Natural killer cell (primary cell): ENCODE measurements around the gene SLC7A4. TPM values are rescaled to one million over a fixed set of nuclear protein-coding genes. Genes with fewer than 3 reads are reported as not detected.

Experiments
- ATAC-seq, 3 donors: fragments of 150-1000 bp in 2 of 3; fragments of 200-7000 bp in 1 of 3; cut with Tn5 transposase; 1 replicate in 1 of 3; 2 replicates in 2 of 3; pipeline ENCODE4 v1.10.0; 2021; ENCODE audit warnings: mild to moderate bottlenecking in 2 of 3, moderate library complexity in 2 of 3
- DNase-seq, 2 donors: peaks; one replicate each; pipeline versions ENCODE4 v3.0.0 to v3.0.0-alpha.2; 2013 to 2021; ENCODE audit warnings: mixed read lengths in 1 of 2
- H3K27ac ChIP-seq: one replicate; pipeline ENCODE4 v1.5.1; 2013; ENCODE audit warnings: mild to moderate bottlenecking, low read length
- H3K27me3 ChIP-seq: one replicate; pipeline ENCODE4 v1.6.1; 2013; ENCODE audit warnings: low read length; ENCODE audit not compliant: control insufficient read depth, insufficient read depth
- H3K36me3 ChIP-seq: one replicate; pipeline ENCODE4 v1.6.1; 2013; ENCODE audit warnings: low read length; ENCODE audit not compliant: control insufficient read depth, insufficient read depth
- H3K4me1 ChIP-seq: one replicate; pipeline ENCODE4 v1.6.1; 2013; ENCODE audit warnings: low read length; ENCODE audit not compliant: control insufficient read depth, insufficient read depth
- H3K4me3 ChIP-seq: one replicate; pipeline ENCODE4 v1.5.1; 2013; ENCODE audit warnings: low read length
- H3K9me3 ChIP-seq: one replicate; pipeline ENCODE4 v1.6.1; 2013; ENCODE audit warnings: low read length; ENCODE audit not compliant: control insufficient read depth, insufficient read depth
- H3K27ac Mint-ChIP-seq, 2 donors: one replicate each; pipeline ENCODE4 v1.8.0; 2022; ENCODE audit warnings: mild to moderate bottlenecking in 2 of 2, mixed read lengths in 2 of 2, moderate library complexity in 1 of 2
- H3K27me3 Mint-ChIP-seq, 2 donors: one replicate each; pipeline ENCODE4 v1.8.0; 2022; ENCODE audit warnings: low read depth in 2 of 2, mixed read lengths in 2 of 2
- H3K36me3 Mint-ChIP-seq: one replicate; pipeline ENCODE4 v1.8.0; 2022; ENCODE audit warnings: mixed read lengths
- H3K4me1 Mint-ChIP-seq, 2 donors: one replicate each; pipeline ENCODE4 v1.8.0; 2022; ENCODE audit warnings: mixed read lengths in 2 of 2
- H3K4me3 Mint-ChIP-seq: one replicate; pipeline ENCODE4 v1.8.0; 2022; ENCODE audit warnings: mild to moderate bottlenecking, moderate library complexity, mixed read lengths
- H3K9me3 Mint-ChIP-seq, 2 donors: one replicate each; pipeline ENCODE4 v1.8.0; 2022; ENCODE audit warnings: mixed read lengths in 2 of 2
- CTCF ChIP-seq: fragments of 200-600 bp; IDR thresholded peaks from one replicate; pipeline ENCODE4 v1.8.0; 2022; ENCODE audit warnings: antibody characterized with exemption
- WGBS: methylation state at CpG from one replicate; pipeline ENCODE4 v1.1.7; 2013; ENCODE audit warnings: missing lambda C conversion rate; ENCODE audit not compliant: insufficient coverage; 5-methylcytosine and 5-hydroxymethylcytosine counted together
- intact Hi-C: fragments of 100-400 bp; cut with micrococcal nuclease; formaldehyde crosslinking; loops from one replicate; pipeline ENCODE4 v1.14.2; 2022
- total RNA-seq, 4 donors: library from RNA; stranded (reverse); fragments of 120-200 nt in 1 of 4; gene quantifications; one replicate each; pipeline versions ENCODE4 v1.2.3 to v1.2.4, GENCODE V29; 2013 to 2022

The SLC7A4 gene
- total RNA-seq, 3 donors from 2014 or later (not counting 1 experiment from before 2014, with no cell fraction given) = not detected

GRCh38 chr22:20988573-20989322, 43.6 kb downstream of the SLC7A4 start:
- no peaks in the 10 kb centered on the region for H3K9me3 ChIP-seq
- no peaks in the 10 kb centered on the region for H3K4me1 ChIP-seq
- Mint-ChIP-seq H3K4me1 (peaks cover 5% of the 10 kb centered on the region in 2 donors), H3K9me3 (no peaks in the 10 kb centered on the region), H3K4me3 (no peak overlapping the region), H3K36me3 (no peaks in the 10 kb centered on the region), H3K27me3 (no peaks in the 10 kb centered on the region), H3K27ac (no peak overlapping the region)
- ATAC-seq (no peak), DNase-seq (no peak)
- TF ChIP-seq CTCF = no peak
- intact Hi-C loops = no loop called here
- H3K36me3 ChIP-seq = peaks cover 29% of the 10 kb centered on the region
- H3K27ac ChIP-seq = no peak overlapping the region
- WGBS = 96% methylated on average over 16 of the region's 16 CpGs
- H3K4me3 ChIP-seq = no peak overlapping the region
- no peaks in the 10 kb centered on the region for H3K27me3 ChIP-seq

GRCh38 chr22:20987375-20987774, 45.0 kb downstream of the SLC7A4 start:
- TF ChIP-seq CTCF = no peak
- H3K27me3 ChIP-seq = no peaks in the 10 kb centered on the region
- WGBS = 98% methylated on average over 14 of the region's 14 CpGs
- H3K9me3 ChIP-seq = no peaks in the 10 kb centered on the region
- no peaks in the 10 kb centered on the region for H3K9me3 Mint-ChIP-seq
- H3K27ac ChIP-seq = no peak overlapping the region
- H3K4me3 ChIP-seq = no peak overlapping the region
- H3K27me3 Mint-ChIP-seq = no peaks in the 10 kb centered on the region
- peaks cover 9% of the 10 kb centered on the region for H3K4me1 ChIP-seq
- intact Hi-C loops = no loop called here
- H3K36me3 Mint-ChIP-seq = no peaks in the 10 kb centered on the region
- H3K4me1 Mint-ChIP-seq = peaks cover 12 to 13% of the 10 kb centered on the region in 2 donors
- H3K36me3 ChIP-seq = peaks cover 25% of the 10 kb centered on the region
- H3K4me3 Mint-ChIP-seq = no peak overlapping the region
- no peak overlapping the region for H3K27ac Mint-ChIP-seq
- DNase-seq = no peak
- no peak for ATAC-seq

DNA sequence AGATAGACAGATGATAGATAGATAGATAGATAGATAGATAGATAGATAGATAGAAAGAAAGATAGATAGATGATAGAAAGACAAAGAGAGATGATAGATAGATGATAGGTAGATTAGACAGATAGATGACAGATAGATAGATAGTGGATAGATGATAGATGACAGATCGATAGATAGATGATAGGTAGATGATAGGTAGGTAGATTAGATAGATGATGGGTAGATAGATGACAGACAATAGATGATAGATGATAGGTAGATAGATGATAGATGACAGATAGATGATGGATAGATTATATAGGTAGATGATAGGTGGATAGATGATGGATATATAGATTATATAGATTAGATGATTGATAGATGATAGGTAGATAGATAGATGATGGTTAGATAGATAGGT, 46.0 kb downstream of the SLC7A4 start:
- Histone ChIP-seq H3K9me3 (no peaks in the 10 kb centered on the region), H3K4me1 (peaks cover 13% of the 10 kb centered on the region), H3K4me3 (no peak overlapping the region), H3K36me3 (peaks cover 16% of the 10 kb centered on the region), H3K27ac (no peak overlapping the region), H3K27me3 (no peaks in the 10 kb centered on the region)
- no peak overlapping the region for H3K27ac Mint-ChIP-seq
- no peak for TF ChIP-seq CTCF
- 95% methylated on average over 1 of the region's 1 CpG for WGBS
- peaks cover 14 to 22% of the 10 kb centered on the region in 2 donors for H3K4me1 Mint-ChIP-seq
- no peak overlapping the region for H3K4me3 Mint-ChIP-seq
- ATAC-seq (no peak), DNase-seq (no peak)
- H3K9me3 Mint-ChIP-seq = no peaks in the 10 kb centered on the region
- no peaks in the 10 kb centered on the region for H3K36me3 Mint-ChIP-seq
- H3K27me3 Mint-ChIP-seq = no peaks in the 10 kb centered on the region
- intact Hi-C loops = no loop called here

GRCh38 chr22:20985720-20986119, 46.6 kb downstream of the SLC7A4 start:
- Histone ChIP-seq H3K27ac (no peak overlapping the region), H3K4me3 (no peak overlapping the region), H3K27me3 (no peaks in the 10 kb centered on the region), H3K36me3 (peaks cover 16% of the 10 kb centered on the region), H3K4me1 (peaks cover 20% of the 10 kb centered on the region), H3K9me3 (no peaks in the 10 kb centered on the region)
- 99% methylated on average over 7 of the region's 7 CpGs for WGBS
- Mint-ChIP-seq H3K36me3 (no peaks in the 10 kb centered on the region), H3K9me3 (no peaks in the 10 kb centered on the region), H3K4me3 (no peak overlapping the region), H3K27me3 (no peaks in the 10 kb centered on the region), H3K4me1 (peaks cover 14 to 25% of the 10 kb centered on the region in 2 donors), H3K27ac (no peak overlapping the region)
- ATAC-seq = no peak
- no peak for TF ChIP-seq CTCF
- DNase-seq = no peak
- intact Hi-C loops = no loop called here
